GM12873 (cell line): ENCODE results near the gene MAGI2.

Experiments
- TF ChIP-seq, protein P1 (sequence below): IDR thresholded peaks from 2 replicates; pipeline ENCODE4 v1.5.1; 2012; ENCODE audit warnings: low read depth, mild to moderate bottlenecking, moderate library complexity, low read length, control low read depth; ENCODE audit not compliant: insufficient read depth; ENCODE audit errors: missing control alignments

The MAGI2 gene

GRCh38 chr7:79334334-79334733, 119.1 kb downstream of the MAGI2 start:
- TF ChIP-seq, protein P1, sequence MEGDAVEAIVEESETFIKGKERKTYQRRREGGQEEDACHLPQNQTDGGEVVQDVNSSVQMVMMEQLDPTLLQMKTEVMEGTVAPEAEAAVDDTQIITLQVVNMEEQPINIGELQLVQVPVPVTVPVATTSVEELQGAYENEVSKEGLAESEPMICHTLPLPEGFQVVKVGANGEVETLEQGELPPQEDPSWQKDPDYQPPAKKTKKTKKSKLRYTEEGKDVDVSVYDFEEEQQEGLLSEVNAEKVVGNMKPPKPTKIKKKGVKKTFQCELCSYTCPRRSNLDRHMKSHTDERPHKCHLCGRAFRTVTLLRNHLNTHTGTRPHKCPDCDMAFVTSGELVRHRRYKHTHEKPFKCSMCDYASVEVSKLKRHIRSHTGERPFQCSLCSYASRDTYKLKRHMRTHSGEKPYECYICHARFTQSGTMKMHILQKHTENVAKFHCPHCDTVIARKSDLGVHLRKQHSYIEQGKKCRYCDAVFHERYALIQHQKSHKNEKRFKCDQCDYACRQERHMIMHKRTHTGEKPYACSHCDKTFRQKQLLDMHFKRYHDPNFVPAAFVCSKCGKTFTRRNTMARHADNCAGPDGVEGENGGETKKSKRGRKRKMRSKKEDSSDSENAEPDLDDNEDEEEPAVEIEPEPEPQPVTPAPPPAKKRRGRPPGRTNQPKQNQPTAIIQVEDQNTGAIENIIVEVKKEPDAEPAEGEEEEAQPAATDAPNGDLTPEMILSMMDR: no peak

GRCh38 chr7:79332091-79332490, 121.4 kb downstream of the MAGI2 start:
- TF ChIP-seq, protein P1: no peak

DNA sequence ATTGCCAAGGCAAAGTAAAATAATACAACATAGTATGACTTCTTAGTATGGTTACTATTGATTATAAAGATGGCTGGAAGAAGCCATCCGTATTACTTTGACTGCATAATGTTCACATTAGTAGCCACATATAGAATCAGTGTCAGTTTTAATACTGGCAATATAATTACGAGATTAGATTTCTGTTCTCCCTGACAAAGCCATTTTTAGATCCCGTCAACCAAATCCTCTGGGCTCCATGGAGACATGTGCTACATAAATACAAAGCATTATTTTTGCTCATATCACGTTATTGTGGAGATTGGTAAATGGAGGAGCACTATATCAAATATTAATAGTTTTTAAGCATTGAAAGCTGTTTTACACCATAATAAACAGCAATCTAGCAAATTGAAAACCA, 124.0 kb downstream of the MAGI2 start:
- TF ChIP-seq, protein P1: no peak

- TF ChIP-seq, protein P1: no peak
These were observed 132.6 kb downstream of the MAGI2 start for GRCh38 chr7:79320741-79321473.

- TF ChIP-seq, protein P1: no peak
These were observed 134.1 kb downstream of the MAGI2 start for GRCh38 chr7:79319369-79319768.

DNA sequence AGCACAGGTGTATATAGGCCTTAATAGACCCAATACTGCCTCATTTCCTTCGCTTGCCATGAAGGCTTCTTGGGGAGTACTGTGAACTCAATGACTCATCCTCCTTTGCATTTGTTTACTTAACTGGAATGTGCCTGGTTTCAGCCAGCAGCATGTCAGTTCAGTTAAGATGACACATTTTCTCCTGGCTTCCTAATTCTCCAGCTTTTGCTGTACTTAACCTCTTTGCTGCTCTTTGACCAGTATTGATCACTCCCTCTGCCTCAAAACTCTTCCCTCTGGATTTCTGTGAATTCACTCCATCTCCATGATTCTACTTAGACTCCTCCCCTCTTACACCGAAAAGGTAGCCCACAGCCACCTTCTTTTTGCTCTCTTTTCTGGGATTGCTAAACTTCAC, 135.7 kb downstream of the MAGI2 start:
- TF ChIP-seq, protein P1: no peak

DNA sequence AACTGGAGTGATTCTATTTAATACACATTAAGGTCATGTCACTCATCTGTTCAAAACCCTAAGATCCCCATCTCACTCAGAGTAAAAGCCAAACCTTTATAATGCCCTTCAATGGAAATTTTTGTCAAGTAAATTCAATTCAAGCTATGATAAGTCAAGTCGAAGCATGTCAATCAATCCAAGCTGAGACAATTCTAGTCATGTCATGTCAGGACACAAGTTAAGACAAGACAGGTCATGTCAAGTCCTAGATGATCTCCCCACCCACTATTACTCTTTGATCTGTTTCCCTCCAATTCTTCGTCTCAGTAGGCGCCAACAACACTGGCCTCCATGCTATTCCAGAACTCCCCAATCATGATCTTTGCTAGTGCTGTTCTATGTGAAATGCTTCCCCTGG, 141.4 kb downstream of the MAGI2 start:
- TF ChIP-seq, protein P1: no peak
